ENCODE data around the gene DSG1. TPM values are rescaled to one million over a fixed set of nuclear protein-coding genes. Genes with fewer than 3 reads are reported as not detected.

Gene DSG1
- total RNA-seq, 1 experiment from 2014 or later: not detected

DNA sequence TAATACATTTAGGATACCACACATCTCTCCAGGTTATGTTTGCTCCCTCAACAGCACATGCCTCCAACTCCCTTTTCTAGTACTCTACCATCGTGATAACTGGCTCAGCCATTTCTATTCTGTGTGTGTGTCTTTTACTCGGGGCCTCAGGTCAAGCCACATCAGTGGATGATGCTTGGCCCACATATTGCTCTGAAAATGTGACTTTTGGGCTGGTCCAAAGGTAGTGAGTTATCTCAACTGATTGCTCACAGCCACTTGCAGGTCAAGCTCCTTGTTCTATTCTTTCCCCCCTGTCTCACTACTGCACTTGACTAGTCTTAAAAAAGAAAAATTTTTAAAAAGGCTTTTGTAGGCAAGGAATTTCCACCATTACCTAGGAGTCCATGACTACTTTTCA, 64.1 kb downstream of the DSG1 start:
- no peak overlapping the region for H2BK15ac ChIP-seq (ENCODE audit: low read depth, low read length)
- no peak overlapping the region for H3K14ac ChIP-seq (ENCODE audit: insufficient read depth, low read length)
- H3K36me3 Mint-ChIP-seq (ENCODE audit: insufficient read depth in 1 of 3, low read depth in 3 of 3): no peaks in the 10 kb centered on the region
- H4K91ac ChIP-seq (ENCODE audit: insufficient read length, low read depth, low read length): no peak overlapping the region
- H3K79me2 ChIP-seq (ENCODE audit: insufficient read depth, low read length): no peaks in the 10 kb centered on the region
- H3K23me2 ChIP-seq (ENCODE audit: insufficient read length, low read depth, low read length, poor library complexity, severe bottlenecking): no peaks in the 10 kb centered on the region
- H4K8ac ChIP-seq (replicated peaks; ENCODE audit: insufficient read length, low read depth, low read length): no peak overlapping the region
- H4K5ac ChIP-seq (ENCODE audit: insufficient read length, low read depth, low read length): no peak overlapping the region
- H3T11ph ChIP-seq (ENCODE audit: low read length): no peak overlapping the region
- H3K4me3 Mint-ChIP-seq: no peak overlapping the region
- H3K79me1 ChIP-seq (ENCODE audit: insufficient read depth, low read depth, low read length, poor library complexity, severe bottlenecking): no peaks in the 10 kb centered on the region
- H3K56ac ChIP-seq (ENCODE audit: insufficient read length, low read depth, low read length): no peak overlapping the region
- H3K27me3 Mint-ChIP-seq (ENCODE audit: low read depth): no peaks in the 10 kb centered on the region
- H3K27me3 ChIP-seq (ENCODE audit: insufficient read depth, low read length): no peaks in the 10 kb centered on the region
- no peak overlapping the region for H2BK120ac ChIP-seq (ENCODE audit: low read depth, low read length, poor library complexity, severe bottlenecking)
- no peaks in the 10 kb centered on the region for H4K20me1 ChIP-seq (ENCODE audit: control insufficient read depth, insufficient read depth, insufficient read length)
- no peak overlapping the region for H2BK20ac ChIP-seq (ENCODE audit: low read depth, low read length, poor library complexity, severe bottlenecking)
- H3K9ac ChIP-seq (ENCODE audit: extremely low read depth, insufficient read length, low read length): no peak overlapping the region
- H3K4me2 ChIP-seq (ENCODE audit: insufficient read depth, insufficient read length, low read length): no peak overlapping the region
- DNase-seq: no peak
- no peak overlapping the region for H2AK5ac ChIP-seq (ENCODE audit: insufficient read length, low read length)
- no peak overlapping the region for H3K27ac Mint-ChIP-seq
- TF ChIP-seq CTCF (conservative IDR thresholded peaks at IDR 0.05): no peak
- H2BK12ac ChIP-seq (ENCODE audit: insufficient read length, low read depth, low read length): no peak overlapping the region
- H3K23ac ChIP-seq (ENCODE audit: insufficient read length, low read depth, low read length): no peak overlapping the region
- no peak overlapping the region for H2BK5ac ChIP-seq (ENCODE audit: insufficient read length, low read length)
- H2AFZ ChIP-seq (ENCODE audit: low read length): no peak overlapping the region
- H3K18ac ChIP-seq (ENCODE audit: insufficient read length, low read depth, low read length): no peak overlapping the region
- no peaks in the 10 kb centered on the region for H3K9me3 Mint-ChIP-seq
- H3K4ac ChIP-seq (ENCODE audit: low read depth, low read length): no peak overlapping the region
- H3K4me1 Mint-ChIP-seq: peaks cover 2 to 4% of the 10 kb centered on the region in 2 experiments; a peak in 1 of 4 replicates
- H3K9me3 ChIP-seq (ENCODE audit: control insufficient read depth, low read depth, low read length): no peaks in the 10 kb centered on the region
- no CpG with 5 or more reads among the region's 2 CpGs for WGBS (ENCODE audit: extremely low coverage, insufficient read length, low lambda C conversion rate)
- H3K4me1 ChIP-seq (ENCODE audit: insufficient read depth, low read length): no peaks in the 10 kb centered on the region
- no peak overlapping the region for H3K27ac ChIP-seq (ENCODE audit: insufficient read length, low read depth, low read length)

Data from H9 (cell line).